ENCODE data around the gene SULT4A1.

The SULT4A1 gene

DNA sequence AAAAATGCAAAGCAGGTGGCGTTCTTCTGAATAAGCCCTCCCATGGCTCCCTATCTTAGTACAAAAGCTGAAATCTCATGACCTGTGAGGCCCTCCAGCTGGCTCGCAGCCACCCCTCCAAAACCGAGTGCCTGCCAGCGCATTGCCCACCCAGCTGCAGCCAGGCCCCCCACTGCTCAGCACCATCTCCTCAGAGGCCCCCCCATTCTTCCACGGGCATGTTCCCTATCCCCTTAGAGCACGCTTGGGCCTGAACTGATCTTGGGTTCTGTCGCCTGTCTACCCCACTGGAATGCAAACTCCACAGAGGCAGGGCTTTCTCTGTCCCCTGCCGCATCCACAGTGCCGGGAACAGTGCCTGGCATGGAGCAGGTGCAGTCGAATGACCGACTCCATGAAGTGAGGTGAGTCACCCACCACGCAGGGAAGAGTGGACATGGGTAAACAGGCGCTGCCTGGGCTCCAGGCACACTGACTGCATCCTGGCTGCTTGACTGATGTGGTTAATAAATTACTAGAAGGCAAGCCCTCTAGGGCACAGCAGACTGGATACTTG, 38.9 kb downstream of the SULT4A1 start:
- H3K27me3 ChIP-seq (ENCODE audit: low read depth, low read length): peaks cover 3% of the 10 kb centered on the region
- no peaks in the 10 kb centered on the region for H3K36me3 ChIP-seq (ENCODE audit: control insufficient read depth in 1 of 2, insufficient read depth in 2 of 2, low read length in 2 of 2)
- no peak overlapping the region for H3K4me3 ChIP-seq (ENCODE audit: low read depth in 1 of 2, low read length in 2 of 2)
- H3K4me1 ChIP-seq (ENCODE audit: control insufficient read depth in 1 of 2, insufficient read depth in 2 of 2, low read length in 2 of 2): peaks cover 3 to 5% of the 10 kb centered on the region in 2 donors
- H3K9me3 ChIP-seq (ENCODE audit: control insufficient read depth in 1 of 2, low read length in 2 of 2): no peaks in the 10 kb centered on the region
- no peak overlapping the region for H3K27ac ChIP-seq (ENCODE audit: low read length)

GRCh38 chr22:43821606-43822425, 40.5 kb downstream of the SULT4A1 start:
- Histone ChIP-seq H3K27me3 (ENCODE audit: low read depth, low read length) (peaks cover 3% of the 10 kb centered on the region), H3K4me3 (ENCODE audit: low read depth in 1 of 2, low read length in 2 of 2) (no peak overlapping the region), H3K9me3 (ENCODE audit: control insufficient read depth in 1 of 2, low read length in 2 of 2) (no peaks in the 10 kb centered on the region), H3K4me1 (ENCODE audit: control insufficient read depth in 1 of 2, insufficient read depth in 2 of 2, low read length in 2 of 2) (peaks cover 3 to 5% of the 10 kb centered on the region in 2 donors), H3K27ac (ENCODE audit: low read length) (no peak overlapping the region), H3K36me3 (ENCODE audit: control insufficient read depth in 1 of 2, insufficient read depth in 2 of 2, low read length in 2 of 2) (no peaks in the 10 kb centered on the region)

- no peak overlapping the region for H3K27ac ChIP-seq (ENCODE audit: low read length)
- H3K4me1 ChIP-seq (ENCODE audit: control insufficient read depth in 1 of 2, insufficient read depth in 2 of 2, low read length in 2 of 2): peaks cover 0 to 3% of the 10 kb centered on the region in 2 donors
- peaks cover 3% of the 10 kb centered on the region for H3K27me3 ChIP-seq (ENCODE audit: low read depth, low read length)
- no peak overlapping the region for H3K4me3 ChIP-seq (ENCODE audit: low read depth in 1 of 2, low read length in 2 of 2)
- H3K9me3 ChIP-seq (ENCODE audit: control insufficient read depth in 1 of 2, low read length in 2 of 2): no peaks in the 10 kb centered on the region
- no peaks in the 10 kb centered on the region for H3K36me3 ChIP-seq (ENCODE audit: control insufficient read depth in 1 of 2, insufficient read depth in 2 of 2, low read length in 2 of 2)
These were observed 41.5 kb downstream of the SULT4A1 start for GRCh38 chr22:43820651-43821305.

DNA sequence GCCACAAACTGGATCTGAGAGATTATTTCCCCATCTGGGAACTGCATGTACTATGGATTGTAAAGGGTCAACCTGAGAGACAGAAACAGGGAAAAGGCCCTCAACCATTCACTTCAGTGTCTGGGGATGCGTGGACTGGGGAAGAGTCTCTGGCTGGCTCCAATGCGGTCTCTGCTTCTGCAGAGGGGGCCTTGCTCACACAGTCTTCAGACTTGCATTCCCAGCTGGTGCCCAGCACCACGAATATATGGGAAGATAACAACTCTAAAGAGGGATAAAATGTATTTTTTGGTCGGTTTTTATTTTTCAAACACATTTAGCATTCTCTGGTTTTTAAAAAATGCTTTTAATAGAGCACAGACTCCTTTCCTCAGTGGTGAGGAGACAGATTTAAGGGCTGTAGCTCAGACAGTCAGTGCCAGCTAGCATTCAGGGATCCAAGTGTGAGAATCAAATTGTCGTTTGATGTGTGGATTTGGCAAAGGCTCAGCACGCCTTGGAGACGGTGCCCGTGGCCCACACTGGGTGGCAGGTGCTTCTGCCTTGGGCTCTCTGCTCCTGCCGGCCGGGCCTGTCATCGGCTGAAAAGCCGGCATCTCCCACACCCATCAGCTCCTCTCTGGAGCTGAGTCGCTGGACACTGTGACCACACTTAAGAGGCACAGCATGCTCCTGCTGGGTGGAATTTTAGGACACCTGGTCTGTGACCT, 42.2 kb downstream of the SULT4A1 start:
- Histone ChIP-seq H3K27ac (ENCODE audit: low read length) (no peak overlapping the region), H3K36me3 (ENCODE audit: control insufficient read depth in 1 of 2, insufficient read depth in 2 of 2, low read length in 2 of 2) (no peaks in the 10 kb centered on the region), H3K9me3 (ENCODE audit: control insufficient read depth in 1 of 2, low read length in 2 of 2) (no peaks in the 10 kb centered on the region), H3K4me3 (ENCODE audit: low read depth in 1 of 2, low read length in 2 of 2) (no peak overlapping the region), H3K27me3 (ENCODE audit: low read depth, low read length) (peaks cover 3% of the 10 kb centered on the region), H3K4me1 (ENCODE audit: control insufficient read depth in 1 of 2, insufficient read depth in 2 of 2, low read length in 2 of 2) (no peaks in the 10 kb centered on the region)

DNA sequence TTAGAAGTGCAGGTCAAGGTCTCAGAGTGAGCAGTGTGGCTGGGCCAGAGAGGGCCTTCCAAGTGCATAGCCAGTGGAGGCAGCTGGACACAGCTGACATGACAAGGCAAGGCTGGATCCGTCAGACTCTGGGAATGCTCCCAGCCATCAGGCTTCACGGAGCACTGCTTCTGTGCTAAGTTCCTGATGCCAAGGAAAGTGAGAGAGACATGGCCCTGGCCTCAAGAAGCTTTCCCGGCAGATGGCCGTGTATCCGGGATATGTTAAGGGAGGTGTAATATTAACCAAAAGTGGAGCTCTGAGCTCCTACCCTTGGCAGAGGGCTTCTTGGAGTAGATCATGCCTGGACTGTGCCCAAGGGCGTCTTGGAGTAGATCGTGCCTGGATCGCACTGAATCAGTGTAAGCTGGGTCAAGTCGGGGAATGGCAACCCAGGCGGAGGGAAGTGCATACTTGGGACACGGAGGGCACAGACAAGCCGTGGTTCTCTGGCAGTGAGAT, 42.8 kb downstream of the SULT4A1 start:
- H3K36me3 ChIP-seq (ENCODE audit: control insufficient read depth in 1 of 2, insufficient read depth in 2 of 2, low read length in 2 of 2): no peaks in the 10 kb centered on the region
- H3K27ac ChIP-seq (ENCODE audit: low read length): no peak overlapping the region
- H3K9me3 ChIP-seq (ENCODE audit: control insufficient read depth in 1 of 2, low read length in 2 of 2): no peaks in the 10 kb centered on the region
- no peak overlapping the region for H3K4me3 ChIP-seq (ENCODE audit: low read depth in 1 of 2, low read length in 2 of 2)
- peaks cover 3% of the 10 kb centered on the region for H3K27me3 ChIP-seq (ENCODE audit: low read depth, low read length)
- H3K4me1 ChIP-seq (ENCODE audit: control insufficient read depth in 1 of 2, insufficient read depth in 2 of 2, low read length in 2 of 2): no peaks in the 10 kb centered on the region

DNA sequence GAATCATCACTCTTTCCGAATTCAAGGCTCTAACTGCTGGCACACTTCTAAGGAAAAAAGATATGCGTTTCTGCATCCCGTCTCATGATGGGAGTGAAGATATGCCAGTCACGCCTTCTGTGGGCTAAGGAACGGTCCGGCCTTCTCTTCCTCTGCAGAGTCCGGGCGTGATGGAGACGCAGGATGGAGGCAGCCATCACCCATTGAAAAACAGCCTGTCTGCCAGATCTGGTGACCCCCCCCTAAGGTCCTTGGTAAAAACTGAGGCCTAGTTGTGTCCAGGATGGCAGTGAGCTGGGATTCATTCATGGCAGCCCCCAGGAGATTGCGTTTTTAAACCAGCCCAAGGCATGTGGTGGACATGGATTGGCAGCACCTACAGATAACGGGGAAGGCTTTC, 43.3 kb downstream of the SULT4A1 start:
- H3K4me1 ChIP-seq (ENCODE audit: control insufficient read depth in 1 of 2, insufficient read depth in 2 of 2, low read length in 2 of 2): no peaks in the 10 kb centered on the region
- no peak overlapping the region for H3K27ac ChIP-seq (ENCODE audit: low read length)
- no peak overlapping the region for H3K4me3 ChIP-seq (ENCODE audit: low read depth in 1 of 2, low read length in 2 of 2)
- no peaks in the 10 kb centered on the region for H3K36me3 ChIP-seq (ENCODE audit: control insufficient read depth in 1 of 2, insufficient read depth in 2 of 2, low read length in 2 of 2)
- H3K27me3 ChIP-seq (ENCODE audit: low read depth, low read length): peaks cover 3% of the 10 kb centered on the region
- H3K9me3 ChIP-seq (ENCODE audit: control insufficient read depth in 1 of 2, low read length in 2 of 2): no peaks in the 10 kb centered on the region

DNA sequence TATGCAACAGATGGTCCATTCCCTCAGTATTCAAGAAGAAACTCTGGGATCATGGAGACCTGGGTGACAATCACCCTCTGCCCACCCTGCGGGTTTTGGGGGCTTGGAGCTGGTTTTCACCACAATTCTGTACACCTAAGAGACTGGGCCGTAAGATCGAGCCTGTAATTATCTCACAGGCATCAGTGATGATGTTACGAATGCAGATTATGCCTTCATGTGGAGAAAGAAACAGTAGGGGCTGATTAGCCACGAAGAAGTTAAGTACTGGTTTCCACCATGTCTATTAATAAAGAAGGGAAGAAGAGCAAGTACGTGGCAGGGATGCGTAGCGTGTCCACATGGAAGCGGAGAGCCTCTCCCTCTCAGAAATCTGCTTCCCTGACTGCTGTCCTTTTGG, 44.9 kb downstream of the SULT4A1 start:
- no peak overlapping the region for H3K27ac ChIP-seq (ENCODE audit: low read length)
- H3K36me3 ChIP-seq (ENCODE audit: control insufficient read depth in 1 of 2, insufficient read depth in 2 of 2, low read length in 2 of 2): no peaks in the 10 kb centered on the region
- peaks cover 9% of the 10 kb centered on the region in 2 donors for H3K4me1 ChIP-seq (ENCODE audit: control insufficient read depth in 1 of 2, insufficient read depth in 2 of 2, low read length in 2 of 2)
- H3K4me3 ChIP-seq (ENCODE audit: low read depth in 1 of 2, low read length in 2 of 2): no peak overlapping the region
- no peaks in the 10 kb centered on the region for H3K9me3 ChIP-seq (ENCODE audit: control insufficient read depth in 1 of 2, low read length in 2 of 2)
- H3K27me3 ChIP-seq (ENCODE audit: low read depth, low read length): no peaks in the 10 kb centered on the region

GRCh38 chr22:43814264-43814663, 48.0 kb downstream of the SULT4A1 start:
- no peaks in the 10 kb centered on the region for H3K27me3 ChIP-seq (ENCODE audit: low read depth, low read length)

DNA sequence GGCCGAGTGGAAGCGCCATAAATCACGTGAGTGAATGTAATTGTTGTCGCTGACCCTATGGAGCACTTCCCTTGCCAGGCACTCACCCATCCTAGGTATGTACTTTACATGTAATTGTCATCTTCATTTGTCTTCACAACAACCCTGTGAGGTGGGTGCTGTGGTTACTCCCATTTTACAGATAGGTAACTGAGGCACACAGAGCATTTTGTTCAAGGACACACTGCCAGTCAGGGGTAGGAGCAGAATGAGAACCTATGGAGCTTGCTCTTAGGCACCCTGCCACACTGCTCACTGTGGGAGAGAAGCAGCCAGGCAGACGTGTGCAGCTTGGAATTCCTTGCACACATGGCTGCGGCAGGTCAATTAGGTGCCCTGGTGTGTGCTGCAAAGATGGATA, 49.4 kb downstream of the SULT4A1 start:
- Histone ChIP-seq H3K36me3 (ENCODE audit: control insufficient read depth in 1 of 2, insufficient read depth in 2 of 2, low read length in 2 of 2) (peaks cover 0 to 4% of the 10 kb centered on the region in 2 donors), H3K27me3 (ENCODE audit: low read depth, low read length) (no peaks in the 10 kb centered on the region), H3K4me1 (ENCODE audit: control insufficient read depth in 1 of 2, insufficient read depth in 2 of 2, low read length in 2 of 2) (peaks cover 9% of the 10 kb centered on the region in 2 donors), H3K4me3 (ENCODE audit: low read depth in 1 of 2, low read length in 2 of 2) (peak overlapping the region; percentile 80 to 93), H3K9me3 (ENCODE audit: control insufficient read depth in 1 of 2, low read length in 2 of 2) (no peaks in the 10 kb centered on the region), H3K27ac (ENCODE audit: low read length) (peak overlapping the region; percentile 78)

More at GRCh38 chr22:43814264-43814663, 48.0 kb downstream of the SULT4A1 start:
- H3K36me3 ChIP-seq (ENCODE audit: control insufficient read depth in 1 of 2, insufficient read depth in 2 of 2, low read length in 2 of 2): no peaks in the 10 kb centered on the region
- H3K4me1 ChIP-seq (ENCODE audit: control insufficient read depth in 1 of 2, insufficient read depth in 2 of 2, low read length in 2 of 2): peaks cover 9% of the 10 kb centered on the region in 2 donors
- no peak overlapping the region for H3K27ac ChIP-seq (ENCODE audit: low read length)
- H3K4me3 ChIP-seq (ENCODE audit: low read depth in 1 of 2, low read length in 2 of 2): no peak overlapping the region
- no peaks in the 10 kb centered on the region for H3K9me3 ChIP-seq (ENCODE audit: control insufficient read depth in 1 of 2, low read length in 2 of 2)

DNA sequence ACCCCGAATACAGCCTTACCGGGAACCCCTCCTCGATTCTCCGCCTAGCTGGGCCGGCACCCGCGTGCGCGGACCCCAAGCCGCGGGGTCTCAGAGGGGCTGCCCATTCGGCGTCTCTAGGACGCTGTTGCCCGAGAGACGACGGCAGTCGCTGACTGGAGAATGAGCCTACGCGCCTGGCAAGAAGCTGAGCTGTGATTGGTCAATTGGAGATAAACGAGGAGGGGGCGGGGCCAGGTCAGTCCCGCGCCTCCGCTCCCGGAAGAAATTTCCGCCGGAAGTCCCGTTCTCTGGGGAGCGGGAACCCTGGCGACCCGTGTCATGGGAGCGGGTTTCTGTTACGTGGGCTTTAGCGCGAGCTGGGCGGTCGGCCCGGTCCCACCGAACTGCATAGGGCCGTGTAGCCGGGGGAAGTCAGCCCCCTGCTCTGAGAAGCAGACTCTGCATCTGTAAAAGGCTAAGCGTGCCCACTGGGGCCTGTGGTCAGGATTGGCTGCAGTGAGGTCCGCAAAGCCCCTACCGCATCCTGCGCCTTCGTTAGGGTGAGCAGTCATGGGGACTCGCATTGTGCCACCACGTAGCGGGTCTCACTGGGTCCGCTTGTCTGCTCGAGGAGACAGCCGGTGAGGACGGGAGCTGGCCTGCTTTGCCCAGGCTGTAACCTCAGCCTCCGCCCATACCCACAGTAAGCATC, 50.0 kb downstream of the SULT4A1 start, which contains the start of gene EFCAB6:
TSS of gene EFCAB6 (minus strand) at position 157 of the 694 bp plus-strand sequence. CDS start 29,987 bp downstream, outside the sequence.
- H3K9me3 ChIP-seq (ENCODE audit: control insufficient read depth in 1 of 2, low read length in 2 of 2): no peaks in the 10 kb centered on the region
- peaks cover 9% of the 10 kb centered on the region in 2 donors for H3K4me1 ChIP-seq (ENCODE audit: control insufficient read depth in 1 of 2, insufficient read depth in 2 of 2, low read length in 2 of 2)
- no peaks in the 10 kb centered on the region for H3K27me3 ChIP-seq (ENCODE audit: low read depth, low read length)
- H3K4me3 ChIP-seq (ENCODE audit: low read depth in 1 of 2, low read length in 2 of 2): peak within 1 kb of the TSS; percentile 80 to 93
- peaks cover 0 to 4% of the 10 kb centered on the region in 2 donors for H3K36me3 ChIP-seq (ENCODE audit: control insufficient read depth in 1 of 2, insufficient read depth in 2 of 2, low read length in 2 of 2)
- peak within 1 kb of the TSS; percentile 78 for H3K27ac ChIP-seq (ENCODE audit: low read length)
